NCI-H1417 (cell line): ENCODE results near the gene FMN1.

Experiments
- DNase-seq, 3 experiments: peaks; one replicate each; lab custom pipeline; 2025; lab: John Stamatoyannopoulos, UW

Gene FMN1

GRCh38 chr15:32778391-32779176 is 415.9 kb downstream of the FMN1 start:
- DNase-seq = no peak

DNA sequence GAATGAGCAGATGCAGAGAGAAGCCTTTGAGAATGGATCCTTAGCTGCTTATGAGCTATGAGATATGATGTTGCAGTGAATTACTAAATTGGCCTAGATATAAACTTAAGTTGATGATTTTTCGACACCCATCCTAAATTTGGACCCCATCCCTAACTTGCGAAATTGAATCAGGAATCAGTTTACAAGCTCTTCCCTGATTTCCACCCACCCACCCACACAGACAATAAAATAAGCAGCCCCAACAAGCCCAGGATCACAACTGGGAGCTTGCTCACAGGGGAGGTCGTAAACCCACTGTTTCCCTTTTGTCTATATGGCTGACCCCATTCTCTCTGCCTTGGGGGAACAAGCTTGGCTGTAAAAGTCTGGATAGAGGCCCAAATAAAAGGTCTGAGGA is 419.4 kb downstream of the FMN1 start:
- DNase-seq = no peak

- no peak for DNase-seq
These were observed 420.5 kb downstream of the FMN1 start for GRCh38 chr15:32774022-32774421.

DNA sequence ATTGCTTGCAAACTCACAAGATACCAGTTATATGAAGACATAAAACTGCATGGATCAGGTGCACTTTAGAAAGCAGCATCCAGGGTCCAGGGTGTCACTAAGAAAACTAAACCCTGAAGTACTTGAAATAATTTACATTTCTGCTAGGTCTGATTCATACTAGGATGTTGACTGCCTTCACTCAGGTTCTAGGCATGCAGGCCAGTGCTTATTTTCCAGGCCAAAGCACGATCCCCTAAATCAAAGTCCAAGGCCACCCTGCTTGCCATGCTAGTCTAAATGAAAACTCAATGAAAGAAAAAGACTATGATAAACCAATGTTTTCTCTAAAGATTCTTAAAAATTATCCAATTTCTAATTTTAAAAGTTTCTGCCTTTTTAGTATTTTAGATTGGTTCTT is 427.3 kb downstream of the FMN1 start:
- no peak for DNase-seq

DNA sequence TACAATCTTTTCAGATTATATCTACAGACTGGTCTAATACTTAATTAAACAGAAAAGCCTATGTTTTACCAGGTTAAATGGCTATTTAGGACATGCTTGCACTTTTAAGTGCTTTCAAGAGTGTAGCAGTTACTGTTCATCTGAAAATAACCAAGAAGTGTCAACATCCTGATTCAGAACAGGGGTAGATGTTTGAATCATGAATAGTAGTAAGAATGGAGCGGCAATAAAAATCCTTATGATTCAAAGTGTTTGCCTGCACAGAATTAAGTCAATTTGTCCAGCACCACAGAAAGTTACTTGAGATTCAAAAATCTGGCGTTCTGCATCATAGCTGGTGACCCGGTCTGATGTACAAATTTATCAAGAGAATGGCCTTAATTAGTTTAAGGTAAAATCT is 428.4 kb downstream of the FMN1 start:
- DNase-seq = no peak

DNA sequence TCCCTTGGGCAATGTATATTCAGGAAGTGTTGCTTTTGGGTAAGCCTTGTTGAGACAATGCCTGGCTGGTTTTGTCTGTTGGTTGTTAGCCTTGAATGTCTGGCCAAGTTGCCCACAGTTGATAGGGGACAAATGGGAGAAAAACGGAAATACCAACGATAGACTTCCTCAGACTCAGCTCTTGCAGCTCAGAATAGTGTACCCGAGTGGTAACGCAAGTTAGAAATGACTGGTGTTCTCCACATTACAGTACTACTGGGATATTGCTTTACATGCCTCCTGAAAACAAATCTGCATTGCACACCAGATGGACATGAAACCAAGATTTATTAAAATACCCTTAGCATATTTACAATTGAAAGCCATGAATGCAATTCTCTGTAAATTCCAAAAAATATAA is 429.3 kb downstream of the FMN1 start:
- DNase-seq = no peak

DNA sequence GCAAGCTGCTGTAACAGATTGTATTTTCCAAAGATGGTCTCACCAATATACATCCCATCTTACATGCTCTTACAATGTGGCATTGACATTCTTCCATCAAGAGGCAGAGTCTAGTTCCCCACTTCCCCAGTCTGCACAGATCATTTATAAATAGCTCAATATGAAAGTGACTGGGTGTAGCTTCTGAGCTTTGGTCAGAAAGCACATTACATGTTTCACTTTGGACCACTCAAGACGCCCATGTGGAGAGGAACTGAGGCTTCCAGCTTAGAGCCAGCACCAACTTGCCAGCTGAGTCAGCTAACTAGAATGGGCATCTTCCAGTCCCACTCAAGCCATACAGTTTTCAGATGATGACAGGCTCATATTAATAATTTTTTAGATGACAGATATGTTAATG is 431.2 kb downstream of the FMN1 start:
- no peak for DNase-seq

DNA sequence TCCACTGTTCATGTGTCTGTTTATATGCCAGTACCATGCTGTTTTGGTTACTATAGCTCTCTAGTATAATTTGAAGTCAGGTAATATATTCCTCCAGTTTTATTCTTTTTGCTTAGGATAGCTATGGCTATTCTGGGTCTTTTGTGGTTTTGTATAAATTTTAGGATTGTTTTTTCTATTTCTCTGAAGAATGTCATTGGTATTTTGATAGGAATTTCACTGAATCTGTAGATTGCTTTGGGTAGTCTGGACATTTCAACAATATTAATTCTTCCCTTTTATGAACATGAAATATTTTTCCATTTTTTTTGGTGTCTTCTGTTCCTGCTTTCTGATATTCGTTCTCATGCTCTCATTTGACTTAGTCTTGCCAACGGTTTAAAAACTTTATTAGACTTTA is 437.1 kb downstream of the FMN1 start:
- no peak for DNase-seq

- DNase-seq = no peak
These were observed 443.5 kb downstream of the FMN1 start for GRCh38 chr15:32750979-32751378.

- DNase-seq = peak in 2 of 3 experiments; percentile 20 to 45
These were observed 446.6 kb downstream of the FMN1 start for GRCh38 chr15:32747921-32748342.

DNA sequence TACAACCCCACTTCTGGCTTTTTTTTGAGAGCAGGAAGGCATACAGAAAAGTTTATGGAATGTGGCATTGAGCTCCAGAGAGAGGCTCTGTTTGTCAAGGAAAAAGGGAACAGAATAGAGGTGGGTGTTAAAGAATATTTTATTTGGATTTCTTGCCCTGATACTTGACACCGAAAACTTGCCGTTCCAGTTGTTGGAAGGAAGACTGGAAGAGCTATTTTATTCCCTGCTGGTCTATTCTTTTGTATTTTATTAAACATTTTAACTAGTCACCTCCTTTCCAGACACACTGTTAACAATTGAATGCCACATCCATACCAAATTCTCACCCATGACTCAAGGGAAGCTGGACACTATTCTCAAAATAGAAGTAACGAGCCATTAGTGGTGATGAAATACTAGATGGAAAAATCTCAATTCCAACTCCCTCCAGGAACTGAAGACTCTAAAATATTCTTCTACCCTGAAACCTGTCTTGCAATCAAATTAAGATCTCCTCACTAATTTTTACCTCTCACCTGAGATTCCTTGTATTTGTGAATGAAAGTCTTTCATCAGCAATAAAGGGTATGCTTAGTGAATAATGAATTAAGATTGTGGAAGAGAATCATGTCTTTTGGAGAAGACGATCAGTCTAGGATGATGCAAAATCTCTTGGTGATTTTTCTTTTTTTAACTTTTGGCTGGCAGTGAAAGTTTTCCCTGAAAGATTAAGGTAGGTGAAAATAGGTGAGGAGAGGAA is 448.2 kb downstream of the FMN1 start:
- no peak for DNase-seq

GRCh38 chr15:32743411-32744140 is 450.9 kb downstream of the FMN1 start:
- DNase-seq = peak in 1 of 3 experiments; percentile 40

DNA sequence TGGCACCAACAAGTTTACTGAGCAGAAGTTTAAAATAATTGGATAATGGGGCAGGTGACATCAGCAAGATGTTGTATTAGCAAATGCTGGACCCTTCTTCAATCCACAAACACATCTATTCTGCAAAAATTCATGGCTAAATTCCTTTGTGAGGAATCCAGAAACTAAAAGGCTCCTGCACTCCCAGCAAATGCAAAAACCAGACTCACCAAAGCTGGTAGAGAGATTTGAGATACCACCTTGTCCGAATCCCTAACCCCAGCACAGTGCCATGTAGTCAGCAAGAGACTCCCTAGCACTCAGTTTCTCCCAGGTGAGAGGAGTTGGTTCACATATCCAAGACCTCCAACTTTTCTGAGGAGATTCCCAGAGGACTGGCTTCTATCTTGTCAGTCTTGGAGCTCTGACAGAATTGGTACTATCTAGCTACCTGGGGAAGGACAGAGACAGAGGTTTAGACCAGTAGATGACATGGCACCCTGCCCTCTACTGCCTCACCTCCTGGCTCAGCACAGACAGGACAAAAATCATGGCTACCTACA is 454.9 kb downstream of the FMN1 start:
- DNase-seq = no peak

- DNase-seq = no peak
These were observed 455.8 kb downstream of the FMN1 start for GRCh38 chr15:32738666-32739065.

DNA sequence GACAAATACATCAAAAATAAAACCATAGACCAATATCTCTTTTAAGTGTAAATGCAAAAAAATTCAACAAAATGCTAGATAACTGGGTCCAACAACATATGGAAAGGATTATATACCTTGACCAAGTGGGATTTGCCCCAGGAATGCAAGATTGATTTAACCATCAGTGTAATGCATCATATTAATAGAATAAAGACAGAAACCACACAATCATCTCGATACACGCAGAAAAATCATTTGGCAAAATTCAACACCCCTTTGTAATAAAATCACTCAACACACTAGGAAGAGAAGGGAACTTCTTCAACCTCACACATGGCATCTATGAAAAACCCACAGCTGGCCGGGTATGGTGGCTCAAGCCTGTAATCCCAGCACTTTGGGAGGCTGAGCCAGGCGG is 457.2 kb downstream of the FMN1 start:
- no peak for DNase-seq

DNA sequence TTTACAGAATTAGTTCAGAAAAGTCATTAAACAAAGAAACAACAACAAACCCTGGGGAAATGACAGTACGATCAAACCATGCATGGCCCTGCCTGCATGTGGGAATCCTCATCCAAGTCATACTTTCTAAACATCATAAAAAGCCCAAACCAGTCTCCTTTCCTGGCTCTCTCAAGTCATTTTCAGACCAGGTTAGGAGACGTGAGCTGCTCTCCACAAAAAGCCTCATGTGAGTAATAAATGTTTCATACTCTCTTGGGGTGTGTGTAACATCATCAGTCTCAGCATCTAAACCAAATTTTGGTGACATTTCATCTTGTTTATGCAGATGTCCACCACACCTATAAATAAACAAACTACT is 457.8 kb downstream of the FMN1 start:
- DNase-seq = no peak

GRCh38 chr15:32735989-32736700 is 458.4 kb downstream of the FMN1 start:
- no peak for DNase-seq

DNA sequence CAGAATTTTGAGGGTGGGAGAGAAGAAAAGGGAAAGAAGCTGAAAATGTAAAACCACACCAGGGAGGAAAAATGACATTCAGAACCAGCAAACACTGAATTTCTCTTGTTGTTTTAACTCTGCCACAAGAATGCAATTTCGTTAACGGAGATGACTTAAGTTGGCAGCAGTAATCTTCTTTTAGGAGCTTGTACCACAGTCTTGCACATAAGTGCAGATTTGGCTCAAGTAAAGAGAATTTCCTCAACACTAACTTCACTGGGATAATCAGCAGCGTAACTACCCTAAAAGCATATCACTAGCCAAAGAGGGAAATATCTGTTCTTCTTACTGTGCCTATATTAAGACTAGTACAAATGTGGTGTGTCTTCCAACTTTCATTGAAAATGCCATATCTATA is 461.2 kb downstream of the FMN1 start:
- no peak for DNase-seq

DNA sequence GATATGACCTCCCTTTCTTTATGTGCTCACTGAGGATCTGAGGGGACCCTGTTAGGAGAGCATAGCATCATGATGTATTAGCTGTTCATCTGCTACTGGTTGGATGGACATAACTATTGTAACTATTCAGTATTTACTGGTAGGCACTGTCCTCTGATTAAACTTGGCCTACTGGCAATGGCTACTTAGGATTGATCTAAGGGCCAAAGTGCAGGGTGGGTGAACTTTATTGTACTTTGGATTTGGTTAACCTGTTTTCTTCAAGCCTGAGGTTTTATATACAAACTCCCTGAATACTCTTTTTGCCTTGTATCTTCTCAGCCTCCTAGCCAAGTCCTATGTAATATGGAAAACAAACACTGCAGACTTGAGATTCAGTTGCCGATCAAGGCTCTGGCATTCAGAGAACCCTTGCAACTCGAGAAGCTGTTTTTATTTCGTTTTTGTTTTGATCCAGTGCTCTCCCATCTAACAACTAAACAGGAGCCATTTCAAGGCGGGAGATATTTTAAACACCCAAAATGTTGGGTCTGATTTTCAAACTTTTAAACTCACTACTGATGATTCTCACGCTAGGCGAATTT is 461.8 kb downstream of the FMN1 start:
- DNase-seq = no peak

GRCh38 chr15:32730677-32731654 is 463.5 kb downstream of the FMN1 start:
- DNase-seq = peak in 2 of 3 experiments; percentile 3 to 55
